HepG2 (cell line): ENCODE data around the gene LITAFD. TPM values are rescaled to one million over a fixed set of nuclear protein-coding genes. Genes with fewer than 3 reads are reported as not detected.

Source experiments
- AKNA ChIP-seq: sonication (generic); formaldehyde crosslinking; IDR thresholded peaks from 2 replicates; pipeline ENCODE4 v1.4.0; 2020; ENCODE audit warnings: missing genetic modification reagents, borderline replicate concordance
- DMTF1 ChIP-seq: sonication (generic); formaldehyde crosslinking; IDR thresholded peaks from 2 replicates; pipeline ENCODE4 v1.4.0; 2020; ENCODE audit warnings: mild to moderate bottlenecking, missing genetic modification reagents
- HNF1A ChIP-seq, 2 experiments: sonication (generic) in 1 of 2; formaldehyde crosslinking in 1 of 2; IDR thresholded peaks; 2 replicates each; pipeline versions ENCODE4 v1.4.0 to v1.6.1; 2016 to 2020; ENCODE audit warnings: borderline replicate concordance in 1 of 2, low read depth in 1 of 2, mild to moderate bottlenecking in 1 of 2, missing genetic modification reagents in 1 of 2
- KDM4B ChIP-seq: sonication (generic); formaldehyde crosslinking; IDR thresholded peaks from 2 replicates; pipeline ENCODE4 v1.4.0; 2020; ENCODE audit warnings: missing genetic modification reagents
- KLF12 ChIP-seq: sonication (generic); formaldehyde crosslinking; IDR thresholded peaks from 2 replicates; pipeline ENCODE4 v1.4.0; 2020; ENCODE audit warnings: missing genetic modification reagents, borderline replicate concordance
- NCOR1 ChIP-seq: fragments of 200-600 bp; sonication (generic); IDR thresholded peaks from 2 replicates; pipeline ENCODE4 v1.7.0; 2017; ENCODE audit warnings: antibody characterized with exemption, low read length, borderline replicate concordance
- NFKB2 ChIP-seq: sonication (generic); formaldehyde crosslinking; IDR thresholded peaks from 2 replicates; pipeline ENCODE4 v1.4.0; 2020; ENCODE audit warnings: missing genetic modification reagents, borderline replicate concordance
- NKX3-1 ChIP-seq: sonication (generic); formaldehyde crosslinking; IDR thresholded peaks from 2 replicates; pipeline ENCODE4 v1.5.0; 2020; ENCODE audit warnings: missing genetic modification reagents
- PPARG ChIP-seq: conservative IDR thresholded peaks from 2 replicates; pipeline ENCODE4 v1.6.1; 2016; ENCODE audit warnings: missing biosample characterization, missing genetic modification reagents
- RBAK ChIP-seq: sonication (generic); formaldehyde crosslinking; IDR thresholded peaks from 2 replicates; pipeline ENCODE4 v1.5.1; 2020; ENCODE audit warnings: mild to moderate bottlenecking, missing genetic modification reagents
- RBM22 ChIP-seq: fragments of 200-400 bp; formaldehyde crosslinking; optimal IDR thresholded peaks from 2 replicates; pipeline ENCODE3; 2017; ENCODE audit warnings: mild to moderate bottlenecking, low read length, moderate library complexity
- ZKSCAN5 ChIP-seq: sonication (generic); formaldehyde crosslinking; IDR thresholded peaks from 2 replicates; pipeline ENCODE4 v1.5.1; 2020; ENCODE audit warnings: mild to moderate bottlenecking, missing genetic modification reagents
- ZSCAN31 ChIP-seq: sonication (generic); formaldehyde crosslinking; IDR thresholded peaks from 2 replicates; pipeline ENCODE4 v1.5.0; 2020; ENCODE audit warnings: low read depth, mild to moderate bottlenecking, missing genetic modification reagents
- ZUFSP ChIP-seq: sonication (generic); formaldehyde crosslinking; IDR thresholded peaks from 2 replicates; pipeline ENCODE4 v1.9.0; 2021; ENCODE audit warnings: missing genetic modification reagents, mild to moderate bottlenecking, borderline replicate concordance
- polyA plus RNA-seq, 8 experiments: library from polyadenylated mRNA; depleted of rRNA in 3 of 8; stranded (reverse) in 7 of 8; unstranded in 1 of 8; fragments of >200 nt; fragmentation: Illumina TruSeq in 4 of 8; extraction: Trizol in 4 of 8; gene quantifications; 2 replicates each; pipeline versions ENCODE4 v1.2.1 to v1.2.3, GENCODE V29; 2011 to 2016; ENCODE audit warnings: low read depth in 4 of 8, missing spikeins in 1 of 8, mixed read lengths in 1 of 8; ENCODE audit not compliant: insufficient read depth in 1 of 8
- total RNA-seq, 5 experiments: library from RNA; depleted of rRNA; stranded (reverse); fragments of >200 nt; fragmentation: Illumina TruSeq; extraction: Trizol; gene quantifications; 2 replicates each; pipeline ENCODE4 v1.2.3, GENCODE V29; 2016; ENCODE audit warnings: low read depth in 1 of 5

Gene LITAFD
- total and polyA plus RNA-seq, 2 of the 13 experiments (the other 11 are each of a cell fraction or from before 2014, with no cell fraction given), result not detected

- TF ChIP-seq AKNA (CRISPR knock-in tag) (no peak), ZUFSP (CRISPR knock-in tag) (no peak), DMTF1 (CRISPR knock-in tag) (no peak), NFKB2 (CRISPR knock-in tag) (no peak; the same call in 1 of the 2 replicates), KDM4B (CRISPR knock-in tag) (no peak; the same call in 1 of the 2 replicates), ZKSCAN5 (no peak), RBAK (CRISPR knock-in tag) (no peak; the same call in 1 of the 2 replicates), KLF12 (CRISPR knock-in tag) (no peak), HNF1A (IDR thresholded peaks at IDR 0.05; ENCODE audit: low read depth) (no peak), HNF1A (CRISPR knock-in tag; IDR thresholded peaks at IDR 0.05; ENCODE audit: borderline replicate concordance) (peak; percentile 69; the same call in 1 of the 2 replicates), PPARG (0 out of 2 replicates have a peak, but pooled peaks have one; percentile 22), NKX3-1 (CRISPR knock-in tag) (no peak; the same call in 1 of the 2 replicates), ZSCAN31 (CRISPR knock-in tag) (peak; percentile 21; the same call in 1 of the 2 replicates), RBM22 (no peak), NCOR1 (no peak)
Measured at GRCh38 chr16:8866118-8866883, 15.8 kb upstream of the LITAFD start (continued).
